GM23338 (cell line): ENCODE measurements around the gene TEKT4. TPM values are rescaled to one million over a fixed set of nuclear protein-coding genes. Genes with fewer than 3 reads are reported as not detected.
"Not testable (repeated sequence)": the region's sequence is repeated elsewhere in the genome, so short reads cannot be mapped to it uniquely, and the experiment has no call there.

Experiments used
- ATAC-seq: fragments of 200-7000 bp; cut with Tn5 transposase; 3 replicates; pipeline ENCODE4 v1.9.1; 2020
- DNase-seq: peaks from one replicate; pipeline ENCODE4 v3.0.0-alpha.2; 2015; ENCODE audit warnings: low spot score
- H2AFZ ChIP-seq: fragments of 200-600 bp; sonication (generic); 2 replicates; pipeline ENCODE4 v1.8.0; 2016; ENCODE audit warnings: antibody characterized with exemption, mild to moderate bottlenecking, moderate library complexity
- H3F3A ChIP-seq: fragments of 200-600 bp; sonication (generic); replicated peaks from 2 replicates; pipeline ENCODE4 v1.8.0; 2017; ENCODE audit warnings: antibody characterized with exemption, mixed run types, low read depth
- H3K27ac ChIP-seq: fragments of 200-600 bp; sonication (generic); 2 replicates; pipeline ENCODE4 v1.6.1; 2016; ENCODE audit warnings: low read depth
- H3K27me3 ChIP-seq: fragments of 200-600 bp; sonication (generic); 2 replicates; pipeline ENCODE4 v1.8.0; 2016; ENCODE audit warnings: mild to moderate bottlenecking, mixed run types, moderate library complexity; ENCODE audit not compliant: insufficient read depth
- H3K36me3 ChIP-seq: fragments of 200-600 bp; sonication (generic); 2 replicates; pipeline ENCODE4 v1.8.0; 2016; ENCODE audit warnings: mild to moderate bottlenecking; ENCODE audit not compliant: insufficient read depth
- H3K4me1 ChIP-seq: fragments of 200-600 bp; sonication (generic); 2 replicates; pipeline ENCODE4 v1.8.0; 2016; ENCODE audit warnings: mild to moderate bottlenecking, moderate library complexity; ENCODE audit not compliant: insufficient read depth
- H3K4me2 ChIP-seq: fragments of 200-600 bp; sonication (generic); 2 replicates; pipeline ENCODE4 v1.7.1; 2017; ENCODE audit warnings: mixed run types
- H3K4me3 ChIP-seq: fragments of 200-600 bp; sonication (generic); 2 replicates; pipeline ENCODE4 v1.6.1; 2016; ENCODE audit warnings: mixed run types
- H3K79me2 ChIP-seq: fragments of 200-600 bp; sonication (generic); replicated peaks from 2 replicates; pipeline ENCODE4 v1.8.0; 2017; ENCODE audit warnings: mild to moderate bottlenecking; ENCODE audit not compliant: insufficient read depth
- H3K9me2 ChIP-seq: fragments of 200-600 bp; sonication (generic); 2 replicates; pipeline ENCODE4 v1.8.0; 2017; ENCODE audit not compliant: insufficient read depth
- H4K20me1 ChIP-seq: fragments of 200-600 bp; sonication (generic); replicated peaks from 2 replicates; pipeline ENCODE4 v1.8.0; 2017; ENCODE audit warnings: mild to moderate bottlenecking; ENCODE audit not compliant: insufficient read depth
- H3K27ac Mint-ChIP-seq: 2 replicates; pipeline ENCODE4 v1.8.0; 2020; ENCODE audit warnings: inconsistent platforms, mild to moderate bottlenecking, moderate library complexity, mixed read lengths
- H3K27me3 Mint-ChIP-seq: 3 replicates; pipeline ENCODE4 v1.8.0; 2022; ENCODE audit warnings: low read depth, mild to moderate bottlenecking, moderate library complexity, mixed read lengths, inconsistent platforms; ENCODE audit not compliant: insufficient read depth, poor library complexity
- H3K36me3 Mint-ChIP-seq: 3 replicates; pipeline ENCODE4 v1.8.0; 2021; ENCODE audit warnings: low read depth, mild to moderate bottlenecking, inconsistent platforms, moderate library complexity, mixed read lengths
- H3K4me1 Mint-ChIP-seq: 3 replicates; pipeline ENCODE4 v1.8.0; 2020; ENCODE audit warnings: mild to moderate bottlenecking, inconsistent platforms, mixed read lengths
- H3K4me3 Mint-ChIP-seq: 3 replicates; pipeline ENCODE4 v1.8.0; 2021; ENCODE audit warnings: moderate library complexity, mild to moderate bottlenecking, inconsistent platforms, mixed read lengths
- H3K9me3 Mint-ChIP-seq: 3 replicates; pipeline ENCODE4 v1.8.0; 2020; ENCODE audit warnings: moderate library complexity, mild to moderate bottlenecking, inconsistent platforms, mixed read lengths
- CREB1 ChIP-seq: fragments of 250-450 bp; sonication (Bioruptor Pico); IDR thresholded peaks from 2 replicates; pipeline ENCODE4 v1.5.0; 2020; ENCODE audit warnings: low read depth, mild to moderate bottlenecking, moderate library complexity
- CTCF ChIP-seq, 2 experiments: fragments of 200-600 bp in 1 of 2; sonication (generic) in 1 of 2; conservative IDR thresholded peaks; 2 replicates each; pipeline versions ENCODE4 v1.5.1 to v1.6.1; 2016 to 2017; ENCODE audit warnings: antibody characterized with exemption in 2 of 2, low read depth in 2 of 2, mild to moderate bottlenecking in 2 of 2, moderate library complexity in 1 of 2
- EZH2 ChIP-seq: fragments of 200-600 bp; sonication (generic); IDR thresholded peaks from one replicate; pipeline ENCODE4 v1.8.0; 2017; ENCODE audit warnings: antibody characterized with exemption, mild to moderate bottlenecking, low read depth; ENCODE audit not compliant: unreplicated experiment
- EZH2phosphoT487 ChIP-seq: fragments of 200-600 bp; sonication (generic); IDR thresholded peaks from one replicate; pipeline ENCODE4 v1.8.1; 2018; ENCODE audit warnings: antibody characterized with exemption; ENCODE audit not compliant: unreplicated experiment
- JUNB ChIP-seq: IDR thresholded peaks from one replicate; pipeline ENCODE4 v1.6.1; 2016; ENCODE audit warnings: antibody characterized with exemption; ENCODE audit not compliant: unreplicated experiment
- NANOG ChIP-seq: IDR thresholded peaks from 2 replicates; pipeline ENCODE4 v1.6.1; 2016; ENCODE audit warnings: antibody characterized with exemption, borderline replicate concordance
- POLR2AphosphoS5 ChIP-seq: IDR thresholded peaks from 2 replicates; pipeline ENCODE4 v1.6.1; 2016; ENCODE audit warnings: antibody characterized with exemption, low read depth
- REST ChIP-seq: IDR thresholded peaks from one replicate; pipeline ENCODE4 v1.6.1; 2018; ENCODE audit warnings: antibody characterized with exemption; ENCODE audit not compliant: unreplicated experiment
- STAT1 ChIP-seq: IDR thresholded peaks from one replicate; pipeline ENCODE4 v1.6.1; 2016; ENCODE audit warnings: antibody characterized with exemption; ENCODE audit not compliant: unreplicated experiment
- ZNF114 ChIP-seq: fragments of 250-450 bp; sonication (Bioruptor Pico); IDR thresholded peaks from 2 replicates; pipeline ENCODE4 v1.5.0; 2020; ENCODE audit warnings: mild to moderate bottlenecking, moderate library complexity
- ZNF462 ChIP-seq: fragments of 250-450 bp; sonication (Bioruptor Pico); IDR thresholded peaks from 2 replicates; pipeline ENCODE4 v1.5.0; 2020; ENCODE audit warnings: mild to moderate bottlenecking, moderate library complexity
- polyA plus RNA-seq: library from polyadenylated mRNA; unstranded; fragments of >200 nt; fragmentation: Nextera tagmentation; extraction: Ambion mirVana; gene quantifications from 2 replicates; pipeline ENCODE4 v1.2.1, GENCODE V29; 2016
- total RNA-seq: library from RNA; depleted of rRNA; stranded (reverse); fragments of >200 nt; shearing (Covaris generic); gene quantifications from 2 replicates; pipeline ENCODE4 v1.2.3, GENCODE V29; 2014

Gene TEKT4
- total and polyA plus RNA-seq, 2 experiments from 2014 or later, result not detected

- not testable (repeated sequence) for H3K36me3 Mint-ChIP-seq, H3K4me3 ChIP-seq, H3K9me2 ChIP-seq, H3K27ac ChIP-seq, H3K27me3 Mint-ChIP-seq, H2AFZ ChIP-seq, H3K4me1 ChIP-seq, H3K27ac Mint-ChIP-seq, H3K4me3 Mint-ChIP-seq, H3K79me2 ChIP-seq, H3K4me1 Mint-ChIP-seq, H3K36me3 ChIP-seq, H3F3A ChIP-seq, H3K4me2 ChIP-seq, ATAC-seq, DNase-seq, H3K9me3 Mint-ChIP-seq, H4K20me1 ChIP-seq
- peaks cover 13% of the 10 kb centered on the region for H3K27me3 ChIP-seq
These were observed 7.3 kb downstream of the TEKT4 start for GRCh38 chr2:94878575-94878974.

GRCh38 chr2:94879314-94879981 lies 8.2 kb downstream of the TEKT4 start:
- H3K4me3 Mint-ChIP-seq, result no peak overlapping the region
- no peak for ATAC-seq
- Histone ChIP-seq H3K4me1 (no peaks in the 10 kb centered on the region), H3F3A (no peaks in the 10 kb centered on the region), H3K4me2 (no peak overlapping the region), H3K27ac (no peak overlapping the region), H3K27me3 (peaks cover 7% of the 10 kb centered on the region), H3K9me2 (no peaks in the 10 kb centered on the region), H4K20me1 (no peaks in the 10 kb centered on the region), H2AFZ (no peak overlapping the region), H3K36me3 (no peaks in the 10 kb centered on the region), H3K4me3 (no peak overlapping the region), H3K79me2 (no peaks in the 10 kb centered on the region)
- peaks cover 2% of the 10 kb centered on the region; the same call in 1 of the 3 replicates for H3K9me3 Mint-ChIP-seq
- H3K36me3 Mint-ChIP-seq, result no peaks in the 10 kb centered on the region
- DNase-seq, result no peak
- H3K4me1 Mint-ChIP-seq, result no peaks in the 10 kb centered on the region; the same call in 1 of the 3 replicates
- peaks cover 9% of the 10 kb centered on the region for H3K27me3 Mint-ChIP-seq
- no peak overlapping the region for H3K27ac Mint-ChIP-seq
- TF ChIP-seq CTCF (conservative IDR thresholded peaks at IDR 0.05; ENCODE audit: low read depth in 2 of 2) (no peak), EZH2 (no peak), ZNF462 (CRISPR knock-in tag) (no peak), NANOG (no peak), CREB1 (CRISPR knock-in tag) (no peak), ZNF114 (CRISPR knock-in tag) (no peak), POLR2AphosphoS5 (no peak), REST (no peak), STAT1 (no peak), EZH2phosphoT487 (no peak), JUNB (no peak)
